ENCODE measurements around the gene HAND1. TPM values are rescaled to one million over a fixed set of nuclear protein-coding genes. Genes with fewer than 3 reads are reported as not detected.

The HAND1 gene
- total RNA-seq, 1 donor from 2014 or later: not detected

DNA sequence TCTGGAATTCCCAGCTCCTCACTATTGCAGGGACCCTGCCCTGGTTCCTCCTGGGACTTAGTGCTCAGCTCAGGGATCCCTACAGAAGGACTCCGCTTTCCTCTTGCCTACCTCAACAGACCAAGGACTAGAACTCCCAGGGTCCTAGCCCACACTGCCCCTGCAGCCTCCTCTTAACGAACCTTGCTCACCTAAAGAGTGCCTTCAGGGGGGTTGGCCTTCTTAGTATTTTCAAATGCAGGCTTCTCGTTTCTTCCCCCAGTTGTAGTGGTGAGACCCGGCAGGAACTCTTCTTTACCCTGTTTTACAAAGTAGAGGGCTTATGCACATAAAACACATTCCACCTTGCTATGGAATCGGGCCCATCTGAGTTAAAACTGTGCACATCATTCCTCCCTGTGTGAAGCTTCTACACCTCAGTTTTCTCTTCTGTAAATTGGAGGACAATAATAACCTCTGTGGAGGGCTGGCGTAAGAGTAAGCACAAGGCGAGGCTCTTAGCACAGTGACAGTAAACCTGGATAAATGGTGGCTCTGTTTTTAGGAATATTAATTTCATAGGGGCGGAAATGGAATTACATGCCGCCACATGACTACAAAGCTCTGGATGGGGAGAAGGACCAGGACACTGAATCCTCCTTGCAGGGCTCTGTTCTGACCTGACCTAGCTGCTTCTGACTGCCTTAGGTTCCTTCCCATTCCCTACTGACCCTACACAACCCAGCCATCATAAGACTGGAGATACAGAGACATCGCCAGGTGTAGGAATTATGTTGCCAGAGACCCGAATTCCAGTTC, 3.8 kb upstream of the HAND1 start:
- H3K27ac Mint-ChIP-seq: no peak overlapping the region
- H3K27me3 Mint-ChIP-seq (ENCODE audit: insufficient read depth): peaks cover 88% of the 10 kb centered on the region
- H3K4me1 Mint-ChIP-seq (ENCODE audit: low read depth): peaks cover 19% of the 10 kb centered on the region
- DNase-seq (ENCODE audit: low spot score): no peak
- intact Hi-C loops (cut with micrococcal nuclease): no loop called here
- H3K9me3 Mint-ChIP-seq: no peaks in the 10 kb centered on the region
- peaks cover 2% of the 10 kb centered on the region for H3K36me3 Mint-ChIP-seq (ENCODE audit: low read depth)
- no peak overlapping the region for H3K4me3 Mint-ChIP-seq

DNA sequence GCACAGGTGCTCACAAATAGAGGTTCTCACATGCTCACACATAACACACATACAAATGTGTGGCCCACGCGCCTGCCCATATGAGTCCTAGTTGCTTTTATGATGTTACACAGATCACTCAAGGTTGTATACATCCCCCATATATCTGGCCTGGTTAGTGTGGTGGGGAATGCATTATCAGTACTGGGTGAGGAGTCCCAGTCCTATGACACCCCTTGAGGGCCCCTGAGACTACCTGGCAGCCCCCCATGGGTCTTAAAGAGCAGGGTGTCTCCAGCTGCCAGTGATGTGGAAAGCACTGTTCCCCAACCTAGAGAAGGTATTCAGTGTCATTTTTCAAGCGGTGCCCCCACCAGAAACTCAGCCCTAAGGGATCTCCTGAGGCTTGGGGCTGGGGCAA, 2.8 kb upstream of the HAND1 start:
- Mint-ChIP-seq H3K27me3 (ENCODE audit: insufficient read depth) (peaks cover 88% of the 10 kb centered on the region), H3K27ac (no peak overlapping the region), H3K9me3 (no peaks in the 10 kb centered on the region), H3K36me3 (ENCODE audit: low read depth) (peaks cover 2% of the 10 kb centered on the region), H3K4me1 (ENCODE audit: low read depth) (peaks cover 25% of the 10 kb centered on the region), H3K4me3 (no peak overlapping the region)
- intact Hi-C loops (cut with micrococcal nuclease): no loop called here
- no peak for DNase-seq (ENCODE audit: low spot score)

DNA sequence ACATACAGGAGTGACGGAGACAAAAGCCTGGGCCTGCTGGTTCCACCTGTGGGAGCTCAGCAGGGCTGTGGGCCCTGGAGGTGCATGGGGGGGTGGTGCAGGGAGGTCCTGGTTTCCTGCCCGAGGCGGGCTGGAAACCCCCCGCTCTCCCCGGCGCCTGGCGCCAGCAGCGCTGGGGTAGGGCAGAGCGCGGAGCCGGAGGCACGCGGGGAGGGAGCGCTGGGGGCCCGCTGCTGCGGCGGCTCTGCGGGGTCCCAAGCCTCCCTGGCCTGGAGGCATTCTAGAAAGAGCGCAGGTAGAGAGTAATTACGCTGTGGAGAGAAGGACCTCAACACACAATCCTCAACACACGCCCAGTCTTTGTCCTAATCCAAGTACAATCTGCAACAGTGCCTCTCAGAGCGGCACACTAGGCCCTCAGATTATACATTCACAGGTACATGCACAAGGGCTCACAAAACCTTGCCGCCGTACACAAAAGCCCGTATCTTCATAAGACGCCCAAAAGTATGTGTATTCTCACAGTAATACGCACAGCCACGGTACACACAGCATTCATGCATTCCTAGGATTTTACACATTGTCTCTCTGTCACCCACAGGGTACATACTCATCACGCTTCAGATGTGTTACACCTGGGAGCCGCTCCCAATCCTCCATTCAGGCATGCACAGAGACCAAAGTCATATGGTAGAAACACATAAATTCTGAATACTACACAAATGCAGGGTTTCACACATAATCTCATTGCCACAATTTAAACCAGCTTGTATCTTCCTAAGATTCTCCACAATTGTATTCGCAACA, 2.1 kb upstream of the HAND1 start:
- peaks cover 30% of the 10 kb centered on the region for H3K4me1 Mint-ChIP-seq (ENCODE audit: low read depth)
- H3K27me3 Mint-ChIP-seq (ENCODE audit: insufficient read depth): peaks cover 88% of the 10 kb centered on the region
- H3K27ac Mint-ChIP-seq: peak overlapping the region; percentile 87
- DNase-seq (ENCODE audit: low spot score): no peak
- no peak overlapping the region for H3K4me3 Mint-ChIP-seq
- peaks cover 4% of the 10 kb centered on the region for H3K36me3 Mint-ChIP-seq (ENCODE audit: low read depth)
- no peaks in the 10 kb centered on the region for H3K9me3 Mint-ChIP-seq
- intact Hi-C loops (cut with micrococcal nuclease): no loop called here

DNA sequence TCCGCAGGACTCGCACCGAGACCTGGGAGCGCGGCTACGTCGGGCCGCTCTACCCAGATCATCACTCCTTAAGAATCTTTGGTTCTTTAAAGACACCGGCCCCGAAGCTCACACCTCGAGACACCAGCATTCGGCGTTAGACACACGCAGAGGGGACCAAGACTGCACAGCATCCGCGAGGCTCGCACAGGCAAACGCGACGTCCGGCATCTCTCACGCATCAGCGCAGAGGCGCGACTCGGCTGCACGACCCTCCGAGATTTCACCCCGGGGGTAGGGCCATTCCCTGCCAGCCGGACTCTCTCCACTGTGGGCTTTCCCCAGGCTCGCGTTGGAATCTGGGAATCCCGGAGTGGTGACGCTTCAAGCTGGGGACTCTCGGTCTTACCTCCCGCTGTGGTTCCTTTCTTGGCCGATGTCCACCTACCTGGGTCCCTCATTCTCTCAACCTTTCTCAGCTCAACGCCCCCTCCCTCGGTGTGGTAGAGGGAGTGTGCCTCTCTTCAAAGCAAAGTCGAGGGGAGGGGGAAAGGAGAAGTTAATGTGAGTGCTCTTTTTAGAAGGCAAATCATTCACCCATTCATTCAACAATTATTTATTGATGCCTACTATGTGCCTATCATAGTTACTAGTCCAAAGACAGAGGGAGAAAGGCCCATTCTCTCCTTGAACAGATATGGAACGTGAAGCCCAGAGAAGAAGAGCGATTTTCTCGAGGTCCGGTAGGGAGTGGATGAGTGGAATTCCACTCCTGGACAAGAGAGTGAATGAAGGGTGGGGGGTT, 1.3 kb upstream of the HAND1 start:
- Mint-ChIP-seq H3K27ac (peak overlapping the region; percentile 87), H3K4me3 (no peak overlapping the region), H3K4me1 (ENCODE audit: low read depth) (peaks cover 38% of the 10 kb centered on the region), H3K27me3 (ENCODE audit: insufficient read depth) (peaks cover 88% of the 10 kb centered on the region), H3K9me3 (no peaks in the 10 kb centered on the region), H3K36me3 (ENCODE audit: low read depth) (peaks cover 8% of the 10 kb centered on the region)
- DNase-seq (ENCODE audit: low spot score): no peak
- intact Hi-C loops (cut with micrococcal nuclease): no loop called here

DNA sequence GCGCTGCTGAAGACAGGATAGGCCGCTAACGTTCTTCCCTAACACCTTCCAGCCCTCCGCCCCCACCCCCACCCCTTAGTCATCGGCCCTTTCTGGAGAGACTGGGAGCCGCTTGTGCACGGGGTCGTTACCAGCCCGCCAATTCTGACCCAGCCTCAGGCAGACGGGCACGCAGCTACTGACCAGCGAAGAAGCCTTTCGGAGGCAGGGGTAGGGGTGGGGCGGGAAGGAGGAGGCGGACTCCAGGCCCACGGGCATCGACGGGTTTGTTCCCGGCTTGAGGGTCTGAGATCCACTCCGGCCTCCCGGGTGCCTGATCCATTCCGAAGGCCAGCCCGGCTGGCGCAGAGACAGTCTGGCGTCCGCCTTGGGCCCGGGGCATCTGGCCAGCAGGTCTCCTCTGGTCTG, 729 bp upstream of the HAND1 start:
- intact Hi-C loops (cut with micrococcal nuclease): no loop called here
- Mint-ChIP-seq H3K9me3 (no peaks in the 10 kb centered on the region), H3K27ac (no peak overlapping the region), H3K4me3 (no peak overlapping the region), H3K4me1 (ENCODE audit: low read depth) (peaks cover 40% of the 10 kb centered on the region), H3K27me3 (ENCODE audit: insufficient read depth) (peaks cover 88% of the 10 kb centered on the region), H3K36me3 (ENCODE audit: low read depth) (peaks cover 8% of the 10 kb centered on the region)
- no peak for DNase-seq (ENCODE audit: low spot score)

DNA sequence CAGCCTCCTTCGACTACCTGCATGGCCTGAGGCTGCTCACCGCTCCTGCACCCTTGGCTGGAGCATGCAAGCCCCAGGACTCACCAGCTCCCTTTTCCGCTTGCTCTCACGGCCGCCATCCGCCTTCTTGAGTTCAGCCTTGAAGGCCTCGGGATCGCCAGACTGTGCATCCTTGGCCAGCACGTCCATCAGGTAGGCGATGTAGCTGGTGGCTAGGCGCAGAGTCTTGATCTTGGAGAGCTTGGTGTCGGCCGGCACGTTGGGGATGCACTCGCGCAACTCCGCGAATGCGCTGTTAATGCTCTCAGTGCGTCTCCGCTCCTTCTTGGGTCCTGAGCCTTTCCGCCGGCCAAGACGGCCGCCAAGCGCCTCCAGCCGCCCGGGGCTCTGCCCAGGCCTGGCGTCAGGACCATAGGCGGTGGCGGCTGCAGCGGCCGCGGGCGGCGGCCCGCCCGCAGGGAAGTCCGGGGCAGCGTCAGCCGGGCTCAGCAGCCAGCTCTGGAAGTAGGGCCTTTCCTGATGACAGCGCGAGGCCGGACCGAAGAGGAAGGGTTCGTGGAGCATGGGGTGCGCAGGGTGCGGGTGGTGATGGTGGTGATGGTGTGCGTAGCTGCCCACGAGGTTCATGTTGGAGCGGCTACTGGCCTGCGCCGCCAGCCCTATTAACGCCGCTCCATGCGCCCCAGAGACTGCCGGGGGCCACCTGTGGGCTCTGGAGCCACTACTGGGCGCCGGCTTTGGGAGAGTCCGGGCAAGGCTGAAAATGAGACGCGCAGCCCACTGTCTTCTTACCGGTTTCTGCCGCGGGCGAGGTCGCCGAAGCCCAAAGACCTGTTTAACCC, 424 bp downstream of the HAND1 start:
- H3K4me3 Mint-ChIP-seq: peak overlapping the region; percentile 32
- H3K9me3 Mint-ChIP-seq: no peaks in the 10 kb centered on the region
- H3K27me3 Mint-ChIP-seq (ENCODE audit: insufficient read depth): peaks cover 88% of the 10 kb centered on the region
- intact Hi-C loops (cut with micrococcal nuclease): no loop called here
- H3K27ac Mint-ChIP-seq: peak overlapping the region; percentile 80
- DNase-seq (ENCODE audit: low spot score): no peak
- H3K4me1 Mint-ChIP-seq (ENCODE audit: low read depth): peaks cover 38% of the 10 kb centered on the region
- H3K36me3 Mint-ChIP-seq (ENCODE audit: low read depth): peaks cover 10% of the 10 kb centered on the region

DNA sequence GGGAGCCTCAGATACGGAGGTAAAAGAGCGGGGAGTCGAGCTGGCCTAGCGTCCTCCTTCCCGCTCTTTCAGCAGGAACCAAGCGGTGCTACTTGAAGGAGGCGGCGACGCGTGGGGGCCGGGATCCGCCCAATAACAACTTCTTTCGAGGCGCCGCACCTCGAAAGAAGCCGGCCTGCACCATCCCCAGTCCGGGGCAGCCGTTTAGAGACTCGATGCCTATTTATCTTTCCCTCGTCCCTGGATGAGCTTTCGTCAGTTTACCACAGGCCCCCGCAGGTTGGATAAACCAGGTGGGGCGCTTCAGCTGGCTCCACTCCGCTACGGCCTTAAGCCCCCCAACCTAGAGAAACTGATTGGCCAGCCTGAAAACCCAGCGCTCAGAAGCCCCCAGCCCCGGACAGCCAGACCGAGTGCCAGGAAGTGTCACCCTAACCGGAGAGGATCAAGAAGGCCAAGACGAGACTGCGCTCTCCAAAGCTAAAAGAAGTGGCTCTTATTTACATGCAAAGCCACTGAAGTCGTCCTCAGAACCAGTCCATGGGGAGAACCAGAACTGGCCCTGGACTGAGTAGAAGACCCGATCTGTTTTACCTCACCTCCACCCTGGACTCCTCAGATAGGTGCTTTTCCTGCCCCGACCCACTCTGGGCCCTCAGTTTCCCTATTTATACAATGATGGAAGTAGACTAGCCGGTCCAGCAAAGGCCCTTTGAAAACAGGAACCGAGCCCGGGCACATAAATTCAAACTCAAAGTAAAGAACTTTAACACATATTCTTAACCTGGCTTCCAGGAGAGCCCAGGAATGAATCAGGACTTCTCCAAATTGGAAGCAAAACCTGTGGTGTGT, 1.4 kb downstream of the HAND1 start:
- Mint-ChIP-seq H3K27me3 (ENCODE audit: insufficient read depth) (peaks cover 85% of the 10 kb centered on the region), H3K27ac (peak overlapping the region; percentile 86), H3K36me3 (ENCODE audit: low read depth) (peaks cover 10% of the 10 kb centered on the region), H3K4me1 (ENCODE audit: low read depth) (peaks cover 37% of the 10 kb centered on the region), H3K9me3 (no peaks in the 10 kb centered on the region), H3K4me3 (no peak overlapping the region)
- intact Hi-C loops (cut with micrococcal nuclease): no loop called here
- no peak for DNase-seq (ENCODE audit: low spot score)

DNA sequence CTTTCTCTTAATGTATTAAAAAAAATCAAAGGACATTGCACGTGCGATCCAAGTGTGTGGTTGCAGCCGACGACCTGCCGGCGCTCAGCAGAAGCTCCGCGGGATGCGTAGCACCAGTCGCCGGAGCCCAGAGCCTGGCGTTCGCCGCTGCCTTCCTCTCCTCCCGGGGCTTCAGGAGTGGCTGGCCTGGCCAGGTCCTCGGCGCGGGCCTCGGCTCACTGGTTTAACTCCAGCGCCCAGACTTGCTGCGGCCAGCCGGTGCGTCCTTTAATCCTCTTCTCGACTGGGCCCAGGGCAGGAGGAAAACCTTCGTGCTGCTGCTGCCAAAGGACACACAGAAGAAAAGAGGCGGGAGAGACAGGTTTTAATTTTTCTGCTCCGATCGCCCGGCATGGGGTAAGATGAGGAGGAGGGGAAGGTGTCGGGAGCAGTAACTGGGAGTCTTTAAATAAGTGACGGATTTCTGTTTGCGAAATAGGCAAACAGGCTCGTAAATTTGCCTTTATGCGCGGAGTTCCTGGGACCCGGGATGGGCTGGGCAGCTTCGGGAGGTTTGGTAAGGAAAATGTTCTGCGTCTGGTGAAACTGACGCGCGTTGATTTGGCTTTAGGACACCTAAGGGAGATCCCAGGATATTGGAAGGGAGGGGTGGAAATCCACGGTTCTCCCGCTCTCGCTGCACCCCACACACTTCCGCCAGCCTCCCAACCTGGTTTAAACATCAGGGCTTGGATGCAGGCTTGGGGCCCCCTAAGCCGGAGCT, 2.3 kb downstream of the HAND1 start:
- H3K4me3 Mint-ChIP-seq: no peak overlapping the region
- H3K4me1 Mint-ChIP-seq (ENCODE audit: low read depth): peaks cover 37% of the 10 kb centered on the region
- no peaks in the 10 kb centered on the region for H3K9me3 Mint-ChIP-seq
- peaks cover 85% of the 10 kb centered on the region for H3K27me3 Mint-ChIP-seq (ENCODE audit: insufficient read depth)
- no peak for DNase-seq (ENCODE audit: low spot score)
- peak overlapping the region; percentile 86 for H3K27ac Mint-ChIP-seq
- intact Hi-C loops (cut with micrococcal nuclease): loop anchor here (1.0 kb wide), 1 partner anchor 11 kb away; no protein-coding TSS in a partner anchor
- peaks cover 10% of the 10 kb centered on the region for H3K36me3 Mint-ChIP-seq (ENCODE audit: low read depth)

DNA sequence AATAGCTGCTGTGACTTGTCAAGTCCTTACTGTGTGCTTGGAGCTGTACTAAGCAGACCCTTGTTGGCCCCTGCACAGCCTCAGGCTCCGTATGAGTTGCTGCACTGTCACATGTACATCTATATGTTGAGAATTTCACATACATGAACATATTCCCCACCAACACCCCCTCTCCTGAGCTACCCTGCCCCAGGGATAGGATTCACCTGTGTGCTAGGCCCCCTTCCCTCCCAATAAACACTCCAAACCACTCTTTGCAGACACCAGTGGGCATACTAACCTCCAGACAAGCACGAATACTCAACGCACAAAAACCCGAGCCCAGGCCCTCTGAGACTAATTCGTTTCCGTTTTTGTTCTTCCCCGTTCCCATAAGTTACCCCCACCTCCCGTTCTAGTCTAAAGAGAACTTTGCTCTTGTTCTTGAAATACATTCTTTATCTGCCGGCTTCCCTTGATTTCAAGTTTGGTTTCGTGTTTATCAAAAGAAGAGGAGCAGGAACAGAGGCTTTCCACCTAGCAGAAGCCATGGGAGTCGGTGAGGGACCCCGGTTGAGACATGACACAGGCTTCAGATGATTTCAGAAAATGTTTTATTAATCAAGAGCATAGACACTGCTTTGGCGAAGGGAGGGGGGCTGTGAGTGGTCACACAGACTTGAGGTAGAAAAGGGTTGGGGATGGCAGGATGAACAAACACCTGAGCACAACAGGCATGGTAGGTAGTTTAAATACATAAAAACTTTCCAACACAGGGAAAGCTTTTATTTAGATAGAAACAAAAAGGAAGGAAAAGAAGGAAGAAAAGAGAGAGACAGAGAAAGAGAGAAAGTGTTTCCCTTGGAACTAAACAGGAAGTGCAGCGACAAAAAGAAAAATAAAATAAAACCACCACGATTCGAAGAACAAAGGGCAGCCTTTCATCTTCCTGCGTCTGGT, 3.4 kb downstream of the HAND1 start:
- Mint-ChIP-seq H3K4me1 (ENCODE audit: low read depth) (peaks cover 37% of the 10 kb centered on the region), H3K9me3 (no peaks in the 10 kb centered on the region), H3K27me3 (ENCODE audit: insufficient read depth) (peaks cover 87% of the 10 kb centered on the region), H3K36me3 (ENCODE audit: low read depth) (peaks cover 10% of the 10 kb centered on the region), H3K27ac (peak overlapping the region; percentile 83), H3K4me3 (no peak overlapping the region)
- DNase-seq (ENCODE audit: low spot score): no peak
- intact Hi-C loops (cut with micrococcal nuclease): loop anchor here (1.0 to 5.0 kb wide), 3 partner anchors 9 to 1253 kb away; no protein-coding TSS in a partner anchor

DNA sequence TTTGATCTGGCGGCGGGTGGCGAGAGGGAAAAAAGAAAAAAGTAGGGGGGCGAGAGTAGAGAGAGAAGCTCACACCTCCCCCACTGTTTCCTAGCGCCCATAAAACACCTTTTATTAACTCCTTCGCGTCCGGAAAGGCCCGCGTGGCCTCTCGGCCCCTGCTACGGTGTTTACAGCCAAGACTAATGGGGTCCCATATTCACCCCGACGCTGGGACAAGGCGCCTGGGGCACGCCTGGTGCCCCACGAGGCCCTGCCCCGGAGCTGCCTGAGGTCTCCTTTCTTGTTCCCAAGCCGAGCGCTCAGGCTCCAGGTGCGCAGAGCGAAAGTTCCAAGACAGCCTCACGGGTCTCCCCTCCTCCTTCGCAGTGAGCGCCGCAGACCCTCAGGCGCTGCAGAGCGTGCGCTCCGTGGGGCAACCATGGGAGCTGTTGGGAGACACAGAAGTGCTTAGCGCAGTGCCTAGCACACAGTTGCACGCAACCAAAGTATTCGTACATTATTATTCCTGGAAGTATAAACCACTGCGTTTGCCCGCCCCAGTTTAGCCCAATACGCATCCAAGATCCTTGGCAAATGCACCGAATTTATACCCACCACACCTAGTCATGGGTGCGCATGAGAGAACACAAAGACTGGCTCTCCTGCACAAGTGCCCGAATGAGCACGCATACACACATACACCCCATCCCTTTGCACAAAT, 4.3 kb downstream of the HAND1 start:
- intact Hi-C loops (cut with micrococcal nuclease): loop anchor here (1.0 to 5.0 kb wide), 2 partner anchors 10 to 1254 kb away; no protein-coding TSS in a partner anchor
- Mint-ChIP-seq H3K4me1 (ENCODE audit: low read depth) (peaks cover 32% of the 10 kb centered on the region), H3K27me3 (ENCODE audit: insufficient read depth) (peaks cover 86% of the 10 kb centered on the region), H3K9me3 (no peaks in the 10 kb centered on the region), H3K4me3 (no peak overlapping the region), H3K36me3 (ENCODE audit: low read depth) (peaks cover 10% of the 10 kb centered on the region), H3K27ac (peak overlapping the region; percentile 83)
- DNase-seq (ENCODE audit: low spot score): no peak

All from activated T-helper 1 cell treated with anti-CD3 and anti-CD28 coated beads, Interleukin-12 subunit alpha, Interleukin-12 subunit beta, Interleukin-2, Interleukin-4 antibody, amounts not matched to agents 30 ng/mL and 10 ng/mL and 1 ng/mL, durations not matched to agents 14 hours and 24 hours and 36 hours (primary cell).